Liver (tissue), 9 donors: Measurements from ENCODE around the gene FBXO2. TPM values are rescaled to one million over a fixed set of nuclear protein-coding genes. Genes with fewer than 3 reads are reported as not detected.

Experiments used
- DNase-seq: peaks from one replicate; pipeline ENCODE4 v3.0.0-alpha.2; 2017; ENCODE audit warnings: low spot score
- H3K27ac ChIP-seq, 2 donors: one replicate each; pipeline ENCODE4 v1.7.0; 2013; ENCODE audit warnings: inconsistent platforms in 2 of 2, low read length in 2 of 2, control low read depth in 1 of 2, low read depth in 1 of 2, mild to moderate bottlenecking in 1 of 2
- H3K27me3 ChIP-seq, 4 donors: one replicate each; pipeline versions ENCODE4 v1.6.1 to v1.7.0; 2013; ENCODE audit warnings: low read length in 3 of 4, inconsistent platforms in 1 of 4, mild to moderate bottlenecking in 1 of 4, moderate library complexity in 1 of 4; ENCODE audit not compliant: control insufficient read depth in 4 of 4, insufficient read depth in 4 of 4
- H3K36me3 ChIP-seq, 4 donors: one replicate each; pipeline versions ENCODE4 v1.6.1 to v1.7.0; 2013; ENCODE audit warnings: low read length in 3 of 4, mild to moderate bottlenecking in 3 of 4, low read depth in 1 of 4, moderate library complexity in 1 of 4; ENCODE audit not compliant: control insufficient read depth in 4 of 4, insufficient read depth in 3 of 4
- H3K4me1 ChIP-seq, 4 donors: one replicate each; pipeline versions ENCODE4 v1.6.1 to v1.7.0; 2013; ENCODE audit warnings: low read length in 3 of 4, mild to moderate bottlenecking in 3 of 4, moderate library complexity in 1 of 4; ENCODE audit not compliant: control insufficient read depth in 4 of 4, insufficient read depth in 4 of 4
- H3K4me3 ChIP-seq, 3 donors: one replicate each; pipeline versions ENCODE4 v1.6.1 to v1.7.0; 2013; ENCODE audit warnings: low read length in 3 of 3, control low read depth in 1 of 3, low read depth in 1 of 3, mild to moderate bottlenecking in 1 of 3
- H3K9ac ChIP-seq, 2 donors: one replicate each; pipeline ENCODE4 v1.7.0; 2013; ENCODE audit warnings: low read length in 2 of 2, mild to moderate bottlenecking in 2 of 2, moderate library complexity in 2 of 2, control low read depth in 1 of 2, low read depth in 1 of 2
- H3K9me3 ChIP-seq, 4 donors: one replicate each; pipeline versions ENCODE4 v1.6.1 to v1.7.0; 2013; ENCODE audit warnings: low read length in 3 of 4; ENCODE audit not compliant: control insufficient read depth in 4 of 4
- EGR1 ChIP-seq, 2 donors: IDR thresholded peaks; 2 replicates each; pipeline ENCODE4 v1.6.1; 2016 to 2018; ENCODE audit warnings: antibody characterized with exemption in 2 of 2, low read depth in 2 of 2
- FOXA1 ChIP-seq: IDR thresholded peaks from 2 replicates; pipeline ENCODE4 v1.6.1; 2016; ENCODE audit warnings: antibody characterized with exemption
- FOXA2 ChIP-seq: IDR thresholded peaks from 2 replicates; pipeline ENCODE4 v1.6.1; 2016; ENCODE audit warnings: antibody characterized with exemption
- HNF4A ChIP-seq, 2 donors: conservative IDR thresholded peaks; 2 replicates each; pipeline ENCODE4 v1.6.1; 2016; ENCODE audit warnings: antibody characterized with exemption in 2 of 2, mild to moderate bottlenecking in 2 of 2
- HNF4G ChIP-seq: IDR thresholded peaks from 2 replicates; pipeline ENCODE4 v1.6.1; 2016; ENCODE audit warnings: antibody characterized with exemption
- JUND ChIP-seq, 2 donors: IDR thresholded peaks; 2 replicates each; pipeline ENCODE4 v1.6.1; 2016; ENCODE audit warnings: antibody characterized with exemption in 2 of 2
- NR2F2 ChIP-seq: IDR thresholded peaks from 2 replicates; pipeline ENCODE4 v1.6.1; 2016; ENCODE audit warnings: antibody characterized with exemption
- RAD21 ChIP-seq, 2 donors: IDR thresholded peaks; 2 replicates each; pipeline ENCODE4 v1.6.1; 2016; ENCODE audit warnings: antibody characterized with exemption in 2 of 2, mild to moderate bottlenecking in 2 of 2
- RXRA ChIP-seq, 2 donors: IDR thresholded peaks; 2 replicates each; pipeline ENCODE4 v1.6.1; 2017 to 2018; ENCODE audit warnings: antibody characterized with exemption in 2 of 2, mild to moderate bottlenecking in 1 of 2
- TAF1 ChIP-seq: conservative IDR thresholded peaks from 2 replicates; pipeline ENCODE4 v1.6.1; 2016; ENCODE audit warnings: antibody characterized with exemption, mild to moderate bottlenecking
- YY1 ChIP-seq: IDR thresholded peaks from 2 replicates; pipeline ENCODE4 v1.6.1; 2016; ENCODE audit warnings: antibody characterized with exemption, mild to moderate bottlenecking
- WGBS: extraction: QIAGEN DNeasy Blood & Tissue Kit; methylation state at CpG from one replicate; pipeline ENCODE4 v1.1.7; 2013; 5-methylcytosine and 5-hydroxymethylcytosine counted together
- polyA plus RNA-seq, 2 donors: library from polyadenylated mRNA; stranded (reverse) in 1 of 2; unstranded in 1 of 2; fragments of 200-250 nt in 1 of 2; fragments of >200 nt in 1 of 2; fragmentation: Nextera tagmentation in 1 of 2; extraction: Ambion mirVana in 1 of 2; gene quantifications; one replicate each; pipeline versions ENCODE4 v1.2.1 to v1.2.3, GENCODE V29; 2013 to 2015
- total RNA-seq, 2 donors: library from RNA; depleted of rRNA; stranded (reverse); fragments of >200 nt; gene quantifications; one replicate each; pipeline ENCODE4 v1.2.3, GENCODE V29; 2014
- TF ChIP-seq, protein P1 (sequence below): IDR thresholded peaks from 2 replicates; pipeline ENCODE4 v1.6.1; 2016; ENCODE audit warnings: antibody characterized with exemption
- TF ChIP-seq, protein P2 (sequence below): IDR thresholded peaks from 2 replicates; pipeline ENCODE4 v1.6.1; 2016; ENCODE audit warnings: antibody characterized with exemption
- TF ChIP-seq, protein P3 (sequence below): IDR thresholded peaks from 2 replicates; pipeline ENCODE4 v1.6.1; 2016; ENCODE audit warnings: antibody characterized with exemption, mild to moderate bottlenecking
- TF ChIP-seq, protein P4 (sequence below): fragments of 150-350 bp; IDR thresholded peaks from 2 replicates; pipeline ENCODE4 v1.5.1; 2017; ENCODE audit warnings: improper control_type of control experiment, low read depth, low read length; ENCODE audit not compliant: missing input control
- TF ChIP-seq, protein P5 (sequence below): IDR thresholded peaks from 2 replicates; pipeline ENCODE4 v1.6.1; 2016; ENCODE audit warnings: antibody characterized with exemption
- donor health status: healthy.
- donor health status: healthy.
- donor health status: healthy.
- donor health status: healthy.
- donor health status: healthy.

FBXO2 gene
- total and polyA plus RNA-seq, 4 donors, result 1.7 to 20.9 (median 4.0) TPM

DNA sequence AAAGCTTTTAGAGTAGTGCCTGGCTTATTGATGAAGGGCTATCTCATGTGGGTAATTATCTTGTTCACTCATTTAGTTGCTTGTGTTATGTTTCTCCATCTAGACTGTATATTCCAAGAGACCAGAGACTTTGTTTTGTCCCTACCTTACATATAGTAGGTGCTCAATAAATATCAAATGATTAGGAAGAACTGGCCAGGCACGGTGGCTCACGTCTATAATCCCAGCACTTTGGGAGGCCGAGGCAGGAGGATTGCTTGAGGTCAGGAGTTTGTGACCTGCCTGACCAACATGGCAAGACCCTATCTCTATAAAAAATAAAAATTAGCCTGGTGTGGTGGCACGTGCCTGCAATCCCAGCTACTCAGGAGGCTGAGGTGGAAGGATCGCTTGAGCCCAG is 9.0 kb downstream of the FBXO2 start:
- H3K27me3 ChIP-seq, result no peaks in the 10 kb centered on the region
- peaks cover 7 to 23% (median 20%) of the 10 kb centered on the region in 4 donors for H3K4me1 ChIP-seq
- H3K4me3 ChIP-seq, result no peak overlapping the region
- DNase-seq, result no peak
- no peak overlapping the region for H3K9ac ChIP-seq
- TF ChIP-seq, protein P1, sequence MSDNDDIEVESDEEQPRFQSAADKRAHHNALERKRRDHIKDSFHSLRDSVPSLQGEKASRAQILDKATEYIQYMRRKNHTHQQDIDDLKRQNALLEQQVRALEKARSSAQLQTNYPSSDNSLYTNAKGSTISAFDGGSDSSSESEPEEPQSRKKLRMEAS, result no peak
- TF ChIP-seq, protein P2, sequence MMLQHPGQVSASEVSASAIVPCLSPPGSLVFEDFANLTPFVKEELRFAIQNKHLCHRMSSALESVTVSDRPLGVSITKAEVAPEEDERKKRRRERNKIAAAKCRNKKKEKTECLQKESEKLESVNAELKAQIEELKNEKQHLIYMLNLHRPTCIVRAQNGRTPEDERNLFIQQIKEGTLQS, result no peak
- no peak for TF ChIP-seq FOXA1
- TF ChIP-seq, protein P3, sequence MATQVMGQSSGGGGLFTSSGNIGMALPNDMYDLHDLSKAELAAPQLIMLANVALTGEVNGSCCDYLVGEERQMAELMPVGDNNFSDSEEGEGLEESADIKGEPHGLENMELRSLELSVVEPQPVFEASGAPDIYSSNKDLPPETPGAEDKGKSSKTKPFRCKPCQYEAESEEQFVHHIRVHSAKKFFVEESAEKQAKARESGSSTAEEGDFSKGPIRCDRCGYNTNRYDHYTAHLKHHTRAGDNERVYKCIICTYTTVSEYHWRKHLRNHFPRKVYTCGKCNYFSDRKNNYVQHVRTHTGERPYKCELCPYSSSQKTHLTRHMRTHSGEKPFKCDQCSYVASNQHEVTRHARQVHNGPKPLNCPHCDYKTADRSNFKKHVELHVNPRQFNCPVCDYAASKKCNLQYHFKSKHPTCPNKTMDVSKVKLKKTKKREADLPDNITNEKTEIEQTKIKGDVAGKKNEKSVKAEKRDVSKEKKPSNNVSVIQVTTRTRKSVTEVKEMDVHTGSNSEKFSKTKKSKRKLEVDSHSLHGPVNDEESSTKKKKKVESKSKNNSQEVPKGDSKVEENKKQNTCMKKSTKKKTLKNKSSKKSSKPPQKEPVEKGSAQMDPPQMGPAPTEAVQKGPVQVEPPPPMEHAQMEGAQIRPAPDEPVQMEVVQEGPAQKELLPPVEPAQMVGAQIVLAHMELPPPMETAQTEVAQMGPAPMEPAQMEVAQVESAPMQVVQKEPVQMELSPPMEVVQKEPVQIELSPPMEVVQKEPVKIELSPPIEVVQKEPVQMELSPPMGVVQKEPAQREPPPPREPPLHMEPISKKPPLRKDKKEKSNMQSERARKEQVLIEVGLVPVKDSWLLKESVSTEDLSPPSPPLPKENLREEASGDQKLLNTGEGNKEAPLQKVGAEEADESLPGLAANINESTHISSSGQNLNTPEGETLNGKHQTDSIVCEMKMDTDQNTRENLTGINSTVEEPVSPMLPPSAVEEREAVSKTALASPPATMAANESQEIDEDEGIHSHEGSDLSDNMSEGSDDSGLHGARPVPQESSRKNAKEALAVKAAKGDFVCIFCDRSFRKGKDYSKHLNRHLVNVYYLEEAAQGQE, result no peak
- TF ChIP-seq TAF1, result no peak
- no peak for TF ChIP-seq HNF4G
- TF ChIP-seq, protein P4, sequence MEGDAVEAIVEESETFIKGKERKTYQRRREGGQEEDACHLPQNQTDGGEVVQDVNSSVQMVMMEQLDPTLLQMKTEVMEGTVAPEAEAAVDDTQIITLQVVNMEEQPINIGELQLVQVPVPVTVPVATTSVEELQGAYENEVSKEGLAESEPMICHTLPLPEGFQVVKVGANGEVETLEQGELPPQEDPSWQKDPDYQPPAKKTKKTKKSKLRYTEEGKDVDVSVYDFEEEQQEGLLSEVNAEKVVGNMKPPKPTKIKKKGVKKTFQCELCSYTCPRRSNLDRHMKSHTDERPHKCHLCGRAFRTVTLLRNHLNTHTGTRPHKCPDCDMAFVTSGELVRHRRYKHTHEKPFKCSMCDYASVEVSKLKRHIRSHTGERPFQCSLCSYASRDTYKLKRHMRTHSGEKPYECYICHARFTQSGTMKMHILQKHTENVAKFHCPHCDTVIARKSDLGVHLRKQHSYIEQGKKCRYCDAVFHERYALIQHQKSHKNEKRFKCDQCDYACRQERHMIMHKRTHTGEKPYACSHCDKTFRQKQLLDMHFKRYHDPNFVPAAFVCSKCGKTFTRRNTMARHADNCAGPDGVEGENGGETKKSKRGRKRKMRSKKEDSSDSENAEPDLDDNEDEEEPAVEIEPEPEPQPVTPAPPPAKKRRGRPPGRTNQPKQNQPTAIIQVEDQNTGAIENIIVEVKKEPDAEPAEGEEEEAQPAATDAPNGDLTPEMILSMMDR, result no peak
- TF ChIP-seq RAD21 (IDR thresholded peaks at IDR 0.05), result no peak
- no peak for TF ChIP-seq JUND (IDR thresholded peaks at IDR 0.05)
- TF ChIP-seq, protein P5, sequence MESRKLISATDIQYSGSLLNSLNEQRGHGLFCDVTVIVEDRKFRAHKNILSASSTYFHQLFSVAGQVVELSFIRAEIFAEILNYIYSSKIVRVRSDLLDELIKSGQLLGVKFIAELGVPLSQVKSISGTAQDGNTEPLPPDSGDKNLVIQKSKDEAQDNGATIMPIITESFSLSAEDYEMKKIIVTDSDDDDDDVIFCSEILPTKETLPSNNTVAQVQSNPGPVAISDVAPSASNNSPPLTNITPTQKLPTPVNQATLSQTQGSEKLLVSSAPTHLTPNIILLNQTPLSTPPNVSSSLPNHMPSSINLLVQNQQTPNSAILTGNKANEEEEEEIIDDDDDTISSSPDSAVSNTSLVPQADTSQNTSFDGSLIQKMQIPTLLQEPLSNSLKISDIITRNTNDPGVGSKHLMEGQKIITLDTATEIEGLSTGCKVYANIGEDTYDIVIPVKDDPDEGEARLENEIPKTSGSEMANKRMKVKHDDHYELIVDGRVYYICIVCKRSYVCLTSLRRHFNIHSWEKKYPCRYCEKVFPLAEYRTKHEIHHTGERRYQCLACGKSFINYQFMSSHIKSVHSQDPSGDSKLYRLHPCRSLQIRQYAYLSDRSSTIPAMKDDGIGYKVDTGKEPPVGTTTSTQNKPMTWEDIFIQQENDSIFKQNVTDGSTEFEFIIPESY, result no peak
- TF ChIP-seq NR2F2, result no peak
- no peak for TF ChIP-seq YY1
- TF ChIP-seq HNF4A (conservative IDR thresholded peaks at IDR 0.05), result no peak
- WGBS, result 96% methylated on average over 5 of the region's 5 CpGs
- no peaks in the 10 kb centered on the region for H3K36me3 ChIP-seq
- no peak overlapping the region for H3K27ac ChIP-seq
- no peaks in the 10 kb centered on the region for H3K9me3 ChIP-seq

DNA sequence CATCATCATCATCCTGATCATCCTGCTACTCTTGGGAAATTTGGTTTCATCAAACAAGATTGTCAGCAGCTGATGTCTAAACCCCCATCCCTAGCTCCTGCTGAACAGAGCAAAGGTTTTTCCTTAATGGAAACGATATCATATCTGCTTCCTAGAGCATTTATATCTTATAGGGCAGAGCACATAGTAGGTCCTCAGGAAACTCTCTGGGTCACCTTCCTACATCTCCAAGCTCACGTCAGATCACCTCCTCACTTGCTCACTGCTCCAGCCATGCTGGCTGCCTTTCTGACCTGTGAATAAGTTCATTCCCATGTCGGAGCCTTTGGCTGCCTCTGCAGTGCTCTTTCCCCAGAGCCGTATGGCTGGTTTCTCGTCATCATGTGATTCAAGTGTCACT is 10.4 kb downstream of the FBXO2 start:
- Histone ChIP-seq H3K9ac (no peak overlapping the region), H3K27me3 (no peaks in the 10 kb centered on the region), H3K4me3 (no peak overlapping the region), H3K27ac (no peak overlapping the region), H3K9me3 (no peaks in the 10 kb centered on the region), H3K4me1 (peaks cover 5 to 11% (median 8%) of the 10 kb centered on the region in 4 donors), H3K36me3 (no peaks in the 10 kb centered on the region)
- 74% methylated on average over 5 of the region's 5 CpGs for WGBS
- no peak for TF ChIP-seq EGR1 (IDR thresholded peaks at IDR 0.05; ENCODE audit: low read depth in 2 of 2)
- no peak for TF ChIP-seq FOXA2
- no peak for TF ChIP-seq FOXA1
- no peak for TF ChIP-seq JUND (IDR thresholded peaks at IDR 0.05)
- TF ChIP-seq TAF1, result no peak
- no peak for TF ChIP-seq RXRA (IDR thresholded peaks at IDR 0.05)
- no peak for DNase-seq
